Activated CD4-positive, alpha-beta T cell treated with anti-CD3 and anti-CD28 coated beads, Interleukin-10, Interleukin-2, amounts not matched to agents 100 ng/mL and 50 ng/mL, durations not matched to agents 16 hours and 8 hours (primary cell): ENCODE measurements around the gene SSH2.
"Not testable (repeated sequence)": the region's sequence is repeated elsewhere in the genome, so short reads cannot be mapped to it uniquely, and the experiment has no call there.

Experiments used
- DNase-seq: peaks from one replicate; pipeline ENCODE4 v3.0.0-alpha.2; 2020

SSH2 gene

DNA sequence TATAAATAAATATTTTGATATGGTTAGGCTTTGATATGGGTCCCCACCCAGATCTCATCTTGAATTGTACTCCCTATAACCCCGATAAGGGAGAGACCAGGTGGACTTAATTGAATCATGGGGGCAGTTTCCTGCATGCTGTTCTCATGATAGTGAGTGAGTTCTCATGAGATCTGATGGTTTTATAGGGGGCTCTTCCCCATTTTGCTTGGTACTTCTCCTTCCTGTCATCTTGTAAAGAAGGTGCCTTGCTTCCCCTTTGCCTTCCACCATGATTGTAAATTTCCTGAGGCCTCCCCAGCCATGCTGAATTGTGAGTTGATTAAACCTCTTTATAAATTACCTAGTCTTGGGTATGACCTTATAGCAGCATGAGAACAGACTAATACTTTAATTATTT, 55.7 kb downstream of the SSH2 start:
- not testable (repeated sequence) for DNase-seq

GRCh38 chr17:29873476-29873875, 56.6 kb downstream of the SSH2 start:
- DNase-seq = no peak

GRCh38 chr17:29870836-29871465, 59.1 kb downstream of the SSH2 start:
- DNase-seq = no peak

GRCh38 chr17:29867643-29868181, 62.3 kb downstream of the SSH2 start:
- no peak for DNase-seq

DNA sequence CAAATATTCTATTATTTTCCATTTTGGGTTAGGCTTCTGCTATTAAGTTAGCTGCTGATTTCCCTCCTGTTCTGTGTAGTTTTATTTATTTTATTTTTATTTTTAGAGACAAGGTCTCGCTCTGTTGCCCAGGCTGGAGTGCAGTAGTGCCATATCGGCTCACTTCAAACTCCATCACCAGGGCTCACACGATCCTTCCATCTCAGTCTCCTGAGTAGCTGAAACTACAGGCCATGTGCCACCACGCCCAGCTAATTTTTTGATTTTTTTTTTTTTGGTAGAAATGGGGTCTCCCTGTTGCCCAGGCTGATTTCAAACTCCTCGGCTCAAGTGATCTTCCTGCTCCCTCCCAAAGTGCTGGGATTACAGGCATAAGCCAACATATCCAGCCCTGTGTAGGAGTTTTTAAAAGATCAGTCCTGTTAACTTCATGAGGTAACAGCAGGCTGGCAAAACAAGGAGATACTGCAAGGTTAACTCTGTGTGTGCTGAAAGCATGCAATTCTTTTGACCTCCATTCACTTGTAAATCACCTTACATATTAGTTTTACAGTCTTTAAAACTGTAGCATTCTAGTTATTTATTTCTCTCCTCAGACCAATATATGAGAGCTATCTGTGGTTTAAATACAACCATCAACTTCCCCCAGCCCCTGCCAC, 63.2 kb downstream of the SSH2 start:
- DNase-seq = no peak

DNA sequence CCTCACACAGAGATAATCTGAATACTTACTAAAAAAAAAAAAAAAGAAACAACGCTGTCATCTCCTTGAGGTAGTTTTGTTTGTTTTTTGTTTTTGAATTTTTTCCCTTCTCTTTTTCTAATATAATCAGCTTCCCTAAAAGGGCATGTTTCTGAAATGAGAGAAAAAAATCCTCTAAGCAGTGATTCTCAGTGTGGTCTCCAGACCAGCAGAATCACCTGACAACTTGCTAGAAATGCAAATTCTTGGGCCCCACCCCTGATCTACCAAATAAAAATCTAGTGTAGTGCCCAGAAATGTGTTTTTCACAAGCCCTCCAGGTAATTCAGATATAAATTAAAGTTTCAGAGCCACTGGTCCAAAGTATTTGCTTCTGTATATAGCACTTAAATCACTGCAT, 65.4 kb downstream of the SSH2 start:
- DNase-seq = no peak

DNA sequence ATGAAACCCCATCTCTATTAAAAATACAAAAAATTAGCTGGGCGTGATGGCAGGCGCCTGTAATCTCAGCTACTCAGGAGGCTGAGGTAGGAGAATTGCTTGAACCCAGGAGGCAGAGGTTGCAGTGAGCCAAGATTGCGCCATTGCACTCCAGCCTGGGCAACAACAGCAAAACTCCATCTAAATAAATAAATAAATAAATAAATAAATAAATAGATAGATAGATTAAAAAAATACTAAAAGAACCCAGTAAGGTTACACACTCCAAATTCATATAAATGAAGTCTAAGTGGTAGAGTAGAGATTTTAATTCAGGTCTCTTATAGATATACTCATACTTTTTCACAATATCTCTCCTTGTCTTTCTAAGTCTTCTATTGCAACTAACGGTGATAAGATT, 65.9 kb downstream of the SSH2 start:
- not testable (repeated sequence) for DNase-seq

DNA sequence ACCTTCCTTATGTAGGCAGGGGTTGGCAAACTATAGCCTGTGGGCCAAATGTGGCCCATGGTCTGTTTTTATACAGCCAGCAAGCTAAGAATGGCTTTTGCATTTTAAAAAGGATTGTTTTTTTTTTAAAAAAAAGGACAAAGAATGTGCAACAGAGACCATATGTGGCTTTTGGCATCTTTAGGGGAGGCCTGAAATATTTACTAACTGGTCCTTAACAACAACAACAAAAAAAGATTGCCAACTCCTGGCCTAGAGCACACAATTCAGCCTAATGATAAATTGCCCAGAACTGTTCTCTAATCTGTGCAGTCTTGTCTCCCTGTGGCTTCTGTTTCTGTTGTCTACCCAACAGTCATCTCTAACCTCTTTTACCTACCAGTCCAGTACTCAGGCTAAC, 67.1 kb downstream of the SSH2 start:
- no peak for DNase-seq

DNA sequence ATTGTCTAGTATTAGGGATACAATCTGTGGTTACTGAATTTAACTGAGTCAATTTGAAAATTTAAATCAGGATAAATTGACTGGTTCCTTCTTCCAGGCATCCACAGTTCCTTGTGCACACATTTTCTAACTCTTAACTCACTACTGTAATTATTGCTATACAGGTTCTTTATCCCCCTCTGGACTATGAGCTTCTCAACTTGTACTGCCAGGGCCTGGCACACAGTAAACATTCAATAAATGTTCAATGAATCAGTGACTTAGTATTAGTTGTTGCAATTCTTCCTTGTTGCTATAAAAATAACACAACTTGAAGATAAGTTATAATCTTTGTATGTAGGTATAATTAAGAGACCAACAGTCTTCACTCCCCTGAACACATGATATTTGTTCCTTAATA, 67.9 kb downstream of the SSH2 start:
- no peak for DNase-seq

DNA sequence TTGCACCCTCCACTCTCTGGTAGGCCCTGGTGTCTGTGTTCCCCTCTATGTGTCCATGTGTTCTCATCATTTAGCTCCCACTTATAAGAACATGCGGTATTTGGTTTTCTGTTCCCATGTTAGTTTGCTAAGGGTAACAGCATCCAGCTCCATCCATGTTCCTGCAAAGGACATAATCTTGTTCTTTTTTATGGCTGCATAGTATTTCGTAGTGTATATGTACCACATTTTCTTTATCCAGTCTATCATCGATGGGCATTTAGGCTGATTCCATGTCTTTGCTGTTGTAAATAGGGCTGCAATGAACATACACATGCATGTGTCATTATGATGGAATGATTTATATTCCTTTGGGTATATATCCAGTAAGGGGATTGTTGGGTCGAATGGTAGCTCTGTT, 70.6 kb downstream of the SSH2 start:
- DNase-seq = not testable (repeated sequence)

GRCh38 chr17:29857823-29858222, 72.2 kb downstream of the SSH2 start:
- no peak for DNase-seq

DNA sequence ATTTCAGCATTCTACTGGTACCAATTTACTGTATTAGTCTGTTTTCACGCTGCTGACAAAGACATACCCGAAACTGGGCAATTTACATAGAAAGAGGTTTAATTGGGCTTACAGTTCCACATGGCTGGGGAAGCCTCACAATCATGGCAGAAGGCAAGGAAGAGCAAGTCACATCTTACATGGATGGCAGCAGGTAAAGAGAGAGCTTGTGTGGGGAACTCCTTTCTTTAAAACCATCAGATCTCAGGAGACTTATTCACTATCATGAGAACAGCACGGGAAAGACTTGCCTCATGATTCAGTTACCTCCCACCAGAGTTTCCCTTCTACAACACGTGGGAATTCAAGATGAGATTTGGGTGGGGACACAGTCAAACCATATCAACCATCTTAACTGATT, 72.9 kb downstream of the SSH2 start:
- DNase-seq = not testable (repeated sequence)

GRCh38 chr17:29855686-29856085, 74.3 kb downstream of the SSH2 start:
- DNase-seq = no peak

- no peak for DNase-seq
Observed at GRCh38 chr17:29848737-29849136, 81.3 kb downstream of the SSH2 start.

GRCh38 chr17:29847527-29848400, 82.3 kb downstream of the SSH2 start:
- DNase-seq = no peak

- DNase-seq = no peak
Observed at GRCh38 chr17:29847118-29847517, 82.9 kb downstream of the SSH2 start.

DNA sequence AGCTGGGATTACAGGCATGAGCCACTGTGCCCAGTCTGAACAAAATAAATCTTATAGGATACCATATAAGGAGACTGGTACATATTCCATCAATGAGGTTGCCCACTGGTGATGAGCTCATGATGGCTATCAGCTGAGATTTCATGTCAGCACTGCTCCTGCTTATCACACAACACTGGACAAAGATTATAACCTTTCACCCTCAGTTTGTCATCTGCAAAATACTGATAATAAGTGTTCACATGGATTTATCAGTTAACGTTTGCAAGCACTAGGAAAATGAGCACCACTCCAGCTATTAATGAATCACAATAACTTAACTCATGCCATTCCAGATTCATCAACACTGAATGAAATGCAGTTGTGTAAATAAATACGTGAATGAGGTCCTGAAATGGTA, 83.7 kb downstream of the SSH2 start:
- DNase-seq = no peak

DNA sequence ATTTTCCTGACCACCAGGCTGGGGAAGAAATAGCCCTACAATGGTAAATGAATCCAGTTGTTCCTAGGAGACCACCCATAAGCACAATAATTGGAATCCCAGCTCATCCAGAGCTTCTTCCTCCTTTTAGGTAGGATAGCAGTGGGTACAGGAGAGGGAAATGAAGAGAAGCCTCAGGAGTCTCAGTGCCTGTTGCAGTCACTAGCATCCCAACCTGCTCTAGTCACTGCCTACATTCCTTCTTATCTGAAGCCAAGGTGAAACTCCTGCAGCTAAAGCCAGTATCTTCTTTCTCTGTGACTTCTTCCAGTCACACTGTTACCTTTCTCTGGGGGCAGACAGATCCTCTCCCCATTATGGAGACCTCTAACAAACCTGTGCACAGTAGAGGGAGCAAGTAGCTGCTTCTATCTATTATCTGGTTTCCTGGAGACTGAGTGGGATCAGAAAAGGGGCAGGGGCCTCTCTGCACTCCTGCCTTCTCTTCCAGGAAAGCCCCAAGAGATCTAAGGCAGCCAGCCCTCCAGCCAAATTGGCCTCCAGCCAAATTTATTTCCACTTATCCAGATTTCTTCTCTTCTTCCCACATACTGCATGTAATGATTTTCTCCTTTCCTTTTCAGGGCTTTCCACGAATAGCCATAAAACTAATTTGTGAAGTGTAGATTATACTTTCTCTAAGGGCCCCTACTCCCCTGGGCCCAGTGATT, 85.5 kb downstream of the SSH2 start:
- no peak for DNase-seq

GRCh38 chr17:29840884-29841283, 89.1 kb downstream of the SSH2 start:
- DNase-seq = no peak

DNA sequence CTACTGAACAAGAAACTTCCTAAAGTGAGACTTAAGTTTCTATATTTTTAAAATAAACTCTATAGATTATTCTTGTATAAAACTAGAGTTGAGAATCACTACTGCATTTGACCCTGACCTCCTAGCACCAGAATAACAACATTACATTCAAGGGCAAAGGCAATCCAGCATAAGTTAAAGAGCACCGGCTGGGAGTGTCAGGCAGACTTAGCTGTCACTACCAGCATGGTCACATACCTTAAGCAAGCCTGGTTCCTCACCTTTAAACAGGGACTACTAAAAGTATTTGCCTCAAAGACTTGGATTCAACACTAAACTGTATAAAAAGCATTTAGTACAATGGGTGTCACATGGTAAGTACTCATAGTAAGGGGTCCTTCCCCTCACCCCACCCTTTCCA, 90.4 kb downstream of the SSH2 start:
- no peak for DNase-seq

DNA sequence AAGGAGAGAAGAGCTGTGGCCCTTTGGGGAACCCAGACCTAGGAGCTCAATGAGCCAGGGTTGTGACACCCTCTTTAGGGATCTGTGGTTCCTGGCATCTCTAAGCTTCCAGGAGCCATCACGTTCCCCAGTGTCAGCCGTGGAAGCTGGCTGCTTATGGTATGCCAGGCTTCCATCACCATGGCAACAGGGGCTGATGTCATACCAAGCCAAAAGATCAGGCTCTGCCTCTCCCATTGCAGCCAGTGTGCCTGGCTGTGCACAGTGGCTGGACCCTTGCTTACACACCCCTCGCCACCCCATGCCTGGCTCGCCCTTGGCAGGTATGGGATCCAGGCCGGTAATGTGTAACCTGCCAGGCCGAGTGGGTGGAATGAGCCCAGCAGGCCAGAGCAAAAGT, 91.1 kb downstream of the SSH2 start:
- DNase-seq = no peak

- DNase-seq = no peak
Observed at GRCh38 chr17:29837531-29837930, 92.5 kb downstream of the SSH2 start.

GRCh38 chr17:29836643-29837042, 93.4 kb downstream of the SSH2 start:
- no peak for DNase-seq
